ENCODE data around the gene IL16.

DNA sequence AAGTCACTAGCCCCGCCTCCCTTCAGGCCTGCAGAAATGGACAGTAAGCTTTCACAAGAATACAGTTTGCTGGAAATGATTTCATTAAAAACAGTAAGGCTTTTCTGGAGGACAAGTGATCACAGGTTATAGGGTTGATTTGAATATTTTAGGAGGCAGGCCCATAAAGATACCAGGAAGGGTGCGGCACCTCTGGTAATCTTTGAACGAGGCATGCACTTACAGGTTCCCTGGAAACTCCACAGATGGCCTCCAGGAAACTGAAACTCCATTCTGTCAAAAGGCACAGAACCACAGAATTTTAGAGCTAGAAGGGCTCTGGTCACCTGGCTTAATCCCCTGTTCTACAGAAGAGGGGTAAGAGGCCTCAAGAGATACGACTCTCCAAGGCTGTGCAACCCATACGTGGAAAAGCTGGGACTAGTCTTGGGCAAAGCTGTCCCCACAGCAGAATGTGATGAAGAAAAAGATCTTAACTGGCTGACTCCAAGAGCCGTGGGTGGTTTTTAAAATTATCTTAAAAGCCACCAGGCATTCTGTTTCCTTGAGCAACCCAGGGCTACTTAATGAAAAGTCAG lies 126.1 kb downstream of the IL16 start:
- TF ChIP-seq EZH2 (IDR thresholded peaks at IDR 0.05; ENCODE audit: borderline replicate concordance, low read depth, low read length, poor library complexity, severe bottlenecking): no peak
- TF ChIP-seq, protein P1, sequence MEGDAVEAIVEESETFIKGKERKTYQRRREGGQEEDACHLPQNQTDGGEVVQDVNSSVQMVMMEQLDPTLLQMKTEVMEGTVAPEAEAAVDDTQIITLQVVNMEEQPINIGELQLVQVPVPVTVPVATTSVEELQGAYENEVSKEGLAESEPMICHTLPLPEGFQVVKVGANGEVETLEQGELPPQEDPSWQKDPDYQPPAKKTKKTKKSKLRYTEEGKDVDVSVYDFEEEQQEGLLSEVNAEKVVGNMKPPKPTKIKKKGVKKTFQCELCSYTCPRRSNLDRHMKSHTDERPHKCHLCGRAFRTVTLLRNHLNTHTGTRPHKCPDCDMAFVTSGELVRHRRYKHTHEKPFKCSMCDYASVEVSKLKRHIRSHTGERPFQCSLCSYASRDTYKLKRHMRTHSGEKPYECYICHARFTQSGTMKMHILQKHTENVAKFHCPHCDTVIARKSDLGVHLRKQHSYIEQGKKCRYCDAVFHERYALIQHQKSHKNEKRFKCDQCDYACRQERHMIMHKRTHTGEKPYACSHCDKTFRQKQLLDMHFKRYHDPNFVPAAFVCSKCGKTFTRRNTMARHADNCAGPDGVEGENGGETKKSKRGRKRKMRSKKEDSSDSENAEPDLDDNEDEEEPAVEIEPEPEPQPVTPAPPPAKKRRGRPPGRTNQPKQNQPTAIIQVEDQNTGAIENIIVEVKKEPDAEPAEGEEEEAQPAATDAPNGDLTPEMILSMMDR (conservative IDR thresholded peaks at IDR 0.05; ENCODE audit: low read depth, low read length): no peak
